Measurements from ENCODE around the gene METTL1.

GRCh38 chr12:57775563-57776246, 3.8 kb upstream of the METTL1 start:
- TF ChIP-seq CTCF (IDR thresholded peaks at IDR 0.05; ENCODE audit: borderline replicate concordance, extremely low read depth, low read length, poor library complexity, severe bottlenecking) = peak; percentile 6
- TF ChIP-seq EZH2 (IDR thresholded peaks at IDR 0.05; ENCODE audit: borderline replicate concordance, low read depth, low read length, severe bottlenecking) = no peak
